HFFc6 (cell line): ENCODE results near the gene CLBA1. TPM values are rescaled to one million over a fixed set of nuclear protein-coding genes. Genes with fewer than 3 reads are reported as not detected.
A peak's percentile ranks its signal among the peaks of the same experiment; 100 is the strongest.

Experiments used
- DNase-seq: peaks from one replicate; pipeline ENCODE4 v3.0.0-alpha.2; 2018
- H3K27ac Mint-ChIP-seq: 2 replicates; pipeline ENCODE4 v1.8.0; 2020; ENCODE audit warnings: mild to moderate bottlenecking, mixed read lengths
- H3K27me3 Mint-ChIP-seq: 2 replicates; pipeline ENCODE4 v1.8.0; 2021; ENCODE audit warnings: mild to moderate bottlenecking, moderate library complexity, mixed read lengths; ENCODE audit not compliant: insufficient read depth
- H3K36me3 Mint-ChIP-seq: 2 replicates; pipeline ENCODE4 v1.8.0; 2021; ENCODE audit warnings: low read depth, mixed read lengths
- H3K4me1 Mint-ChIP-seq: 2 replicates; pipeline ENCODE4 v1.8.0; 2020; ENCODE audit warnings: low read depth, mixed read lengths
- H3K4me3 Mint-ChIP-seq: 2 replicates; pipeline ENCODE4 v1.8.0; 2020; ENCODE audit warnings: mild to moderate bottlenecking, moderate library complexity, mixed read lengths
- H3K9me3 Mint-ChIP-seq: 2 replicates; pipeline ENCODE4 v1.8.0; 2020; ENCODE audit warnings: mild to moderate bottlenecking, mixed read lengths
- total RNA-seq, 6 experiments: library from RNA; stranded (reverse); fragmentation: NEBNext Ultra II Directional; extraction: Animal tissue kit (Norgen Biotek cat#: 25700); gene quantifications; 2 replicates in 1 of 6; 3 replicates in 5 of 6; pipeline ENCODE4 v1.2.3, GENCODE V29; 2021
- TF ChIP-seq, protein P1 (sequence below): fragments of 200-600 bp; sonication (generic); IDR thresholded peaks from 2 replicates; pipeline ENCODE4 v1.5.0; 2021; ENCODE audit warnings: antibody characterized with exemption, mild to moderate bottlenecking

The CLBA1 gene
- total RNA-seq, 6 experiments from 2014 or later: 5.9 to 12.3 (median 7.9) TPM

- Mint-ChIP-seq H3K27ac (no peak overlapping the region), H3K4me3 (peak overlapping the region; percentile 26), H3K36me3 (no peaks in the 10 kb centered on the region), H3K9me3 (no peaks in the 10 kb centered on the region), H3K27me3 (no peaks in the 10 kb centered on the region; the same call in 1 of the 2 replicates), H3K4me1 (peaks cover 20% of the 10 kb centered on the region)
- no peak for DNase-seq
- TF ChIP-seq, protein P1, sequence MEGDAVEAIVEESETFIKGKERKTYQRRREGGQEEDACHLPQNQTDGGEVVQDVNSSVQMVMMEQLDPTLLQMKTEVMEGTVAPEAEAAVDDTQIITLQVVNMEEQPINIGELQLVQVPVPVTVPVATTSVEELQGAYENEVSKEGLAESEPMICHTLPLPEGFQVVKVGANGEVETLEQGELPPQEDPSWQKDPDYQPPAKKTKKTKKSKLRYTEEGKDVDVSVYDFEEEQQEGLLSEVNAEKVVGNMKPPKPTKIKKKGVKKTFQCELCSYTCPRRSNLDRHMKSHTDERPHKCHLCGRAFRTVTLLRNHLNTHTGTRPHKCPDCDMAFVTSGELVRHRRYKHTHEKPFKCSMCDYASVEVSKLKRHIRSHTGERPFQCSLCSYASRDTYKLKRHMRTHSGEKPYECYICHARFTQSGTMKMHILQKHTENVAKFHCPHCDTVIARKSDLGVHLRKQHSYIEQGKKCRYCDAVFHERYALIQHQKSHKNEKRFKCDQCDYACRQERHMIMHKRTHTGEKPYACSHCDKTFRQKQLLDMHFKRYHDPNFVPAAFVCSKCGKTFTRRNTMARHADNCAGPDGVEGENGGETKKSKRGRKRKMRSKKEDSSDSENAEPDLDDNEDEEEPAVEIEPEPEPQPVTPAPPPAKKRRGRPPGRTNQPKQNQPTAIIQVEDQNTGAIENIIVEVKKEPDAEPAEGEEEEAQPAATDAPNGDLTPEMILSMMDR: no peak
Observed at GRCh38 chr14:104978746-104979691, 6.6 kb upstream of the CLBA1 start.

DNA sequence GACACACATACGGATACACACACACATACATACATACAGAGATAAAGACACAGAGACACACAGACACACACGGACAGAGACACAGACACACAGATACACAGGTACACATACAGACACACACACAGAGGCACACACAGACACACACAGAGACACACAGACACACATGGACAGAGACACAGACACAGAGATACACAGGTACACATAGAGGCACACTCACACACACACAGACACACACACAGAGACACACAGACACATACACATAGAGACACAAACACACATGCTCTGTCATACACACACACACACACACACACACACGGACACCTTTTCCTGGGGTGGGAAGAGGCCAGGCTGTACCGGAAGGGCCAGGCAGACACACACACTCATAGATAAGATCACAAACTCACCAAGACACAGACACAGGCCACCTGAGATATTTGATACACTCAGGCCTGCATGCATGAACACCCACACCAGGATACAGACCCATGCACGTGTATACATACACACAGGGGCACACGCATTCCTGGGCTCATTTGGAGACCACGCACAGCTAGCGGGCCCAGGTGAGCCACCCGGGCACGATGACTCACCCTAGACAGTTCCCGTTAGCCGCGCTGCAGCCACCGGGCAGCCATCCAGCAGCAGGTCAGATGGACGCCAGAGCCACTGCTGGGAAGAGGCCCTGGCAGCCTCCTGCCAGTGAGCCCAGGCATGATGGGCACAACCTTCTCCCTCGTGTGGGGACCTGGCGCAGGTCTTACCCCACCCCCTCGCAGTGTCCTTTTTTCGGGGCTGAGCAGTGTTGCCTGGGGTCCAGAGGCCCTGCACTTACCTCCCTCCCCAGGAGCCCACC lies 5.6 kb upstream of the CLBA1 start:
- H3K36me3 Mint-ChIP-seq: no peaks in the 10 kb centered on the region
- DNase-seq: no peak
- no peak overlapping the region for H3K27ac Mint-ChIP-seq
- H3K4me1 Mint-ChIP-seq: peaks cover 14% of the 10 kb centered on the region
- TF ChIP-seq, protein P1: no peak
- no peaks in the 10 kb centered on the region; the same call in 1 of the 2 replicates for H3K27me3 Mint-ChIP-seq
- H3K4me3 Mint-ChIP-seq: no peak overlapping the region
- no peaks in the 10 kb centered on the region for H3K9me3 Mint-ChIP-seq

- DNase-seq: no peak
- H3K27ac Mint-ChIP-seq: no peak overlapping the region
- no peaks in the 10 kb centered on the region for H3K36me3 Mint-ChIP-seq
Observed at GRCh38 chr14:104980611-104981531, 4.7 kb upstream of the CLBA1 start.

DNA sequence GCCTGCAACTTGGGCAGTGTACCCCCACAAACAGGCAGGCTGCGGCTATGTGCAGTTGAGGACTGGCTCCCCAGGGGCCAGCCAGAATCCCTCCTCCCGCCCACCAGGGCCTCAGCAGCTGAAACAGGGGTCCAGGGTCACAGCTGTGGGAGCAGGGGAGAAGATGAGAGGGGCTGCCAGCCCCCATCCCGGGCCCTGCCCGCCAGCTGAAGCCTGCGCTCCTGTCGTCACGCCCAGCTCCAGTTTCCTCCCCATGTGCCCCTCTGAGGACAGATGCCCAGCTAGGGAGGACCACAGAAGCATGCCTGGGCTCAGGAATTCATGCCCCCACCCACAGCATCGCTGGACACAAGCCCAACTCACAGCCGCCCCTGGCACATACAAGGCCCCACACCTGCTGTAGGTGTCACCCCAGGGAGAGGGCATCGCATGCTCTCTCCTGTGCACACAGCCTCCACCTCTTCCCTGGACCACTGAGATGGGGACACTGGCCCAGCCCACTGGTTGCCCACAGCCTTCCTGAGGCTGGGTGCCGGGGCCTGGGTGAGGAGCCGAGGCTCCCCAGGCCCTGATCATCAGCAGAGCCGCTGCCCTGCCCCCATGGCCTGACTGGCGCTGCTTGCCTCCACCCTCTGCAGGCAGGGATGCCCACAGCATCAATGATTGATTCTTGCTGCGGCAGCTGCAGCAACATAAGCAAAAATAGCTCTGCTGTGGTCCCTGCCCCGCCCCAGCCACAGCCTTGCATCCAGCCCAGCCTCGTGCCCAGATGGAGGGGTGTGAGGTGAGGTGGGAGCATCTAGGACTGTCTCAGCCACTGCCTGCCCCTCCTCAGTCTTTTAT lies 3.7 kb upstream of the CLBA1 start:
- peaks cover 10% of the 10 kb centered on the region; the same call in 1 of the 2 replicates for H3K4me1 Mint-ChIP-seq
- TF ChIP-seq, protein P1: no peak
- no peaks in the 10 kb centered on the region for H3K36me3 Mint-ChIP-seq
- no peaks in the 10 kb centered on the region for H3K9me3 Mint-ChIP-seq
- H3K4me3 Mint-ChIP-seq: no peak overlapping the region
- H3K27ac Mint-ChIP-seq: no peak overlapping the region
- H3K27me3 Mint-ChIP-seq: no peaks in the 10 kb centered on the region; the same call in 1 of the 2 replicates
- no peak for DNase-seq

More at GRCh38 chr14:104980611-104981531, 4.7 kb upstream of the CLBA1 start:
- TF ChIP-seq, protein P1: no peak
- Mint-ChIP-seq H3K9me3 (no peaks in the 10 kb centered on the region), H3K4me3 (no peak overlapping the region), H3K27me3 (no peaks in the 10 kb centered on the region; the same call in 1 of the 2 replicates), H3K4me1 (peaks cover 13% of the 10 kb centered on the region)
